DOHH2 (cell line): ENCODE data around the gene SLCO2A1.

Experiments used
- H3F3A ChIP-seq: fragments of 200-600 bp; sonication (generic), shearing (Covaris generic); 2 replicates; pipeline ENCODE4 v1.6.0; 2016; ENCODE audit warnings: antibody characterized with exemption, mild to moderate bottlenecking; ENCODE audit not compliant: control insufficient read depth, insufficient read depth
- H3K27ac ChIP-seq: fragments of 200-600 bp; sonication (generic); 2 replicates; pipeline ENCODE4 v1.5.1; 2014; ENCODE audit warnings: low read depth, mild to moderate bottlenecking, low read length, moderate library complexity
- H3K27me3 ChIP-seq: fragments of 200-600 bp; sonication (generic); 2 replicates; pipeline ENCODE4 v1.6.1; 2014; ENCODE audit warnings: mild to moderate bottlenecking, low read length, mixed read lengths; ENCODE audit not compliant: control insufficient read depth
- H3K36me3 ChIP-seq: fragments of 200-600 bp; sonication (generic); 2 replicates; pipeline ENCODE4 v1.6.1; 2014; ENCODE audit warnings: mild to moderate bottlenecking, low read length, moderate library complexity, mixed read lengths; ENCODE audit not compliant: control insufficient read depth
- H3K4me1 ChIP-seq: fragments of 200-600 bp; sonication (generic); 2 replicates; pipeline ENCODE4 v1.6.1; 2014; ENCODE audit warnings: mild to moderate bottlenecking, low read length, mixed read lengths; ENCODE audit not compliant: control insufficient read depth
- H3K4me2 ChIP-seq: fragments of 200-600 bp; sonication (generic); 2 replicates; pipeline ENCODE4 v1.6.0; 2014; ENCODE audit warnings: mild to moderate bottlenecking, low read length, moderate library complexity
- H3K4me3 ChIP-seq: fragments of 200-600 bp; sonication (generic); 2 replicates; pipeline ENCODE4 v1.5.1; 2014; ENCODE audit warnings: mild to moderate bottlenecking, low read length, mixed read lengths
- H3K79me2 ChIP-seq: fragments of 200-600 bp; sonication (generic); 2 replicates; pipeline ENCODE4 v1.6.1; 2014; ENCODE audit warnings: mild to moderate bottlenecking, low read length, mixed read lengths; ENCODE audit not compliant: control insufficient read depth
- H3K9me2 ChIP-seq: fragments of 200-600 bp; sonication (generic); replicated peaks from 2 replicates; pipeline ENCODE4 v1.6.1; 2014; ENCODE audit warnings: mild to moderate bottlenecking, low read length, mixed read lengths; ENCODE audit not compliant: control insufficient read depth
- H3K9me3 ChIP-seq: fragments of 200-600 bp; sonication (generic); 2 replicates; pipeline ENCODE4 v1.6.1; 2014; ENCODE audit warnings: antibody characterized with exemption, low read length, mixed read lengths; ENCODE audit not compliant: control insufficient read depth, insufficient read depth
- H4K20me1 ChIP-seq: fragments of 200-600 bp; sonication (generic); 2 replicates; pipeline ENCODE4 v1.6.0; 2014; ENCODE audit warnings: low read depth, mild to moderate bottlenecking, antibody characterized with exemption, low read length, moderate library complexity; ENCODE audit not compliant: control insufficient read depth, insufficient read depth
- CTCF ChIP-seq: fragments of 200-600 bp; sonication (generic); IDR thresholded peaks from one replicate; pipeline ENCODE4 v1.5.1; 2014; ENCODE audit warnings: antibody characterized with exemption, mild to moderate bottlenecking, low read depth, low read length; ENCODE audit not compliant: poor library complexity, severe bottlenecking
- EZH2phosphoT487 ChIP-seq: fragments of 200-600 bp; sonication (generic); IDR thresholded peaks from 2 replicates; pipeline ENCODE4 v1.6.1; 2017; ENCODE audit warnings: borderline replicate concordance, mild to moderate bottlenecking, antibody characterized with exemption, low read length, moderate library complexity, mixed read lengths

The SLCO2A1 gene

GRCh38 chr3:134057006-134057653 lies 27.4 kb upstream of the SLCO2A1 start:
- H4K20me1 ChIP-seq = no peaks in the 10 kb centered on the region

GRCh38 chr3:134056464-134056891 lies 26.8 kb upstream of the SLCO2A1 start:
- H3K4me1 ChIP-seq = no peaks in the 10 kb centered on the region
- no peaks in the 10 kb centered on the region for H3K79me2 ChIP-seq
- no peak overlapping the region for H3K4me3 ChIP-seq
- no peak overlapping the region for H3K27ac ChIP-seq
- TF ChIP-seq CTCF (no peak), EZH2phosphoT487 (no peak)
- no peaks in the 10 kb centered on the region for H3K36me3 ChIP-seq
- no peaks in the 10 kb centered on the region for H4K20me1 ChIP-seq
- H3F3A ChIP-seq = no peaks in the 10 kb centered on the region
- H3K4me2 ChIP-seq = no peak overlapping the region
- no peaks in the 10 kb centered on the region for H3K27me3 ChIP-seq
- no peaks in the 10 kb centered on the region for H3K9me2 ChIP-seq
- H3K9me3 ChIP-seq = no peaks in the 10 kb centered on the region

More at GRCh38 chr3:134057006-134057653, 27.4 kb upstream of the SLCO2A1 start:
- no peaks in the 10 kb centered on the region for H3K9me2 ChIP-seq
- no peaks in the 10 kb centered on the region for H3K27me3 ChIP-seq
- no peak overlapping the region for H3K4me2 ChIP-seq
- H3K9me3 ChIP-seq = no peaks in the 10 kb centered on the region
- H3F3A ChIP-seq = no peaks in the 10 kb centered on the region
- H3K27ac ChIP-seq = no peak overlapping the region
- no peaks in the 10 kb centered on the region for H3K79me2 ChIP-seq
- TF ChIP-seq CTCF = no peak
- TF ChIP-seq EZH2phosphoT487 = no peak
- no peaks in the 10 kb centered on the region for H3K4me1 ChIP-seq
- H3K36me3 ChIP-seq = no peaks in the 10 kb centered on the region
- no peak overlapping the region for H3K4me3 ChIP-seq

GRCh38 chr3:134055661-134056060 lies 25.9 kb upstream of the SLCO2A1 start:
- no peaks in the 10 kb centered on the region for H4K20me1 ChIP-seq
- no peak overlapping the region for H3K4me2 ChIP-seq
- no peak overlapping the region for H3K4me3 ChIP-seq
- no peaks in the 10 kb centered on the region for H3K79me2 ChIP-seq
- no peaks in the 10 kb centered on the region for H3K4me1 ChIP-seq
- TF ChIP-seq EZH2phosphoT487 = no peak
- H3F3A ChIP-seq = no peaks in the 10 kb centered on the region
- H3K27ac ChIP-seq = no peak overlapping the region
- no peaks in the 10 kb centered on the region for H3K27me3 ChIP-seq
- H3K36me3 ChIP-seq = no peaks in the 10 kb centered on the region
- H3K9me3 ChIP-seq = no peaks in the 10 kb centered on the region
- no peaks in the 10 kb centered on the region for H3K9me2 ChIP-seq

GRCh38 chr3:134054881-134055280 lies 25.2 kb upstream of the SLCO2A1 start:
- H3K27ac ChIP-seq = no peak overlapping the region
- H3F3A ChIP-seq = no peaks in the 10 kb centered on the region
- no peaks in the 10 kb centered on the region for H3K36me3 ChIP-seq
- H3K9me3 ChIP-seq = no peaks in the 10 kb centered on the region
- H3K4me2 ChIP-seq = no peak overlapping the region
- no peaks in the 10 kb centered on the region for H3K27me3 ChIP-seq
- H3K4me1 ChIP-seq = no peaks in the 10 kb centered on the region
- H3K4me3 ChIP-seq = no peak overlapping the region
- no peaks in the 10 kb centered on the region for H3K79me2 ChIP-seq
- H4K20me1 ChIP-seq = no peaks in the 10 kb centered on the region
- TF ChIP-seq EZH2phosphoT487 = no peak
- no peak for TF ChIP-seq CTCF
- H3K9me2 ChIP-seq = no peaks in the 10 kb centered on the region
